ES-I3 (cell line): Measurements from ENCODE around the gene DSP.

Experiments used
- H3K36me3 ChIP-seq: 2 replicates; pipeline ENCODE4 v1.6.1; 2013; ENCODE audit warnings: mild to moderate bottlenecking, low read length, control low read depth, moderate library complexity; ENCODE audit not compliant: insufficient read depth
- H3K4me1 ChIP-seq: 2 replicates; pipeline ENCODE4 v1.6.1; 2013; ENCODE audit warnings: mild to moderate bottlenecking, control low read depth, low read length; ENCODE audit not compliant: insufficient read depth
- H3K9ac ChIP-seq: 2 replicates; pipeline ENCODE4 v1.6.1; 2013; ENCODE audit warnings: low read depth, mild to moderate bottlenecking, low read length, moderate library complexity
- H3K9me3 ChIP-seq: 2 replicates; pipeline ENCODE4 v1.6.1; 2013; ENCODE audit warnings: mild to moderate bottlenecking, low read length, moderate library complexity; ENCODE audit not compliant: control insufficient read depth, insufficient read depth

Gene DSP, protein sequence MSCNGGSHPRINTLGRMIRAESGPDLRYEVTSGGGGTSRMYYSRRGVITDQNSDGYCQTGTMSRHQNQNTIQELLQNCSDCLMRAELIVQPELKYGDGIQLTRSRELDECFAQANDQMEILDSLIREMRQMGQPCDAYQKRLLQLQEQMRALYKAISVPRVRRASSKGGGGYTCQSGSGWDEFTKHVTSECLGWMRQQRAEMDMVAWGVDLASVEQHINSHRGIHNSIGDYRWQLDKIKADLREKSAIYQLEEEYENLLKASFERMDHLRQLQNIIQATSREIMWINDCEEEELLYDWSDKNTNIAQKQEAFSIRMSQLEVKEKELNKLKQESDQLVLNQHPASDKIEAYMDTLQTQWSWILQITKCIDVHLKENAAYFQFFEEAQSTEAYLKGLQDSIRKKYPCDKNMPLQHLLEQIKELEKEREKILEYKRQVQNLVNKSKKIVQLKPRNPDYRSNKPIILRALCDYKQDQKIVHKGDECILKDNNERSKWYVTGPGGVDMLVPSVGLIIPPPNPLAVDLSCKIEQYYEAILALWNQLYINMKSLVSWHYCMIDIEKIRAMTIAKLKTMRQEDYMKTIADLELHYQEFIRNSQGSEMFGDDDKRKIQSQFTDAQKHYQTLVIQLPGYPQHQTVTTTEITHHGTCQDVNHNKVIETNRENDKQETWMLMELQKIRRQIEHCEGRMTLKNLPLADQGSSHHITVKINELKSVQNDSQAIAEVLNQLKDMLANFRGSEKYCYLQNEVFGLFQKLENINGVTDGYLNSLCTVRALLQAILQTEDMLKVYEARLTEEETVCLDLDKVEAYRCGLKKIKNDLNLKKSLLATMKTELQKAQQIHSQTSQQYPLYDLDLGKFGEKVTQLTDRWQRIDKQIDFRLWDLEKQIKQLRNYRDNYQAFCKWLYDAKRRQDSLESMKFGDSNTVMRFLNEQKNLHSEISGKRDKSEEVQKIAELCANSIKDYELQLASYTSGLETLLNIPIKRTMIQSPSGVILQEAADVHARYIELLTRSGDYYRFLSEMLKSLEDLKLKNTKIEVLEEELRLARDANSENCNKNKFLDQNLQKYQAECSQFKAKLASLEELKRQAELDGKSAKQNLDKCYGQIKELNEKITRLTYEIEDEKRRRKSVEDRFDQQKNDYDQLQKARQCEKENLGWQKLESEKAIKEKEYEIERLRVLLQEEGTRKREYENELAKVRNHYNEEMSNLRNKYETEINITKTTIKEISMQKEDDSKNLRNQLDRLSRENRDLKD (N-terminal part only)

DNA sequence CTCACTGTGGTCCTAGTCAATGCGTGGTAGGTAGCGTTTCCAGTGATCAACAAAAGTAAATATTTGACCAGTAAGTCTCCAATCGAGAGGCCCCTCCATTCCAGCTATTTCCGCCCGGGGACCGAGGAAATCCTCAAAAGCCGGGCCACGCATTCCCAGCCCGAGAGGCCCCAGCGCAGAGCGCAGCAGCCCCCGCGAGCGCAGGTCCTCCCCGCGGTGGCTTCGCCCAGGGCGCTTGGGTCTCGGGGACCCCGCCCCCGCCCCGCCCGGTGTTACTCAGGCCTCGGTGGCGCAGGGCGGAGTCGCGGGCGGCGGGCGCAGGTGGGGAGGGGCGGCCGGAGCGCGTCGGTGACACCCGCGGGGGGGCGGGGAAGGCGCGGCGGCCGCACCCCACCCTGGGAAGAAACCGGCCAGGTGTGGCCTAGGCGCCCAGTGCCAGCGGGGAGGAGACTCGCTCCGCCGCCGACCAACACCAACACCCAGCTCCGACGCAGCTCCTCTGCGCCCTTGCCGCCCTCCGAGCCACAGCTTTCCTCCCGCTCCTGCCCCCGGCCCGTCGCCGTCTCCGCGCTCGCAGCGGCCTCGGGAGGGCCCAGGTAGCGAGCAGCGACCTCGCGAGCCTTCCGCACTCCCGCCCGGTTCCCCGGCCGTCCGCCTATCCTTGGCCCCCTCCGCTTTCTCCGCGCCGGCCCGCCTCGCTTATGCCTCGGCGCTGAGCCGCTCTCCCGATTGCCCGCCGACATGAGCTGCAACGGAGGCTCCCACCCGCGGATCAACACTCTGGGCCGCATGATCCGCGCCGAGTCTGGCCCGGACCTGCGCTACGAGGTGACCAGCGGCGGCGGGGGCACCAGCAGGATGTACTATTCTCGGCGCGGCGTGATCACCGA, at the start of gene DSP:
Gene DSP (plus strand): TSS at position 497 of the 890 bp plus-strand sequence. CDS start 245 bp downstream, at position 742.
- Histone ChIP-seq H3K36me3 (no peaks in the 10 kb centered on the region), H3K9me3 (no peaks in the 10 kb centered on the region), H3K9ac (peak within 1 kb of the TSS; percentile 91), H3K4me1 (peaks cover 13% of the 10 kb centered on the region)

DNA sequence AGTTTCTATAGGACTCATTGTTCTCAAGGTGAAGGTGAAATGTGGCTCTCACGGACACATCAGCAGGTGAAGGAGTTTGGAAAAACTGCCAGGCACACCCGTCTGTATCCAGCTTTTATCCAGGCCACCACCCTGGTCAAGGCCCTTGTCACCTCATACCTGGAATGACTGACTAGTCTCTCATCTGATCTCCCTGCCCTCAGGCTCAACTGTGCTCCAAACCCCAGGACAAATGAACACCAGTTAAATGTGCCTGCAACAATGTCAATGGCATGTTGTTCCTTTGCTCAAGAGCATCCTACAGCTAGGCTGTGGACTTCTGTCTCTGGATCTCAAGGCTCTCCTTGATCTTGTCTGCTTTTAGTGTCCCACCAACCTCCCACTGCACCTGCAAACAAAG, 47.6 kb upstream of the DSP start:
- Histone ChIP-seq H3K4me1 (no peaks in the 10 kb centered on the region), H3K36me3 (no peaks in the 10 kb centered on the region), H3K9me3 (no peaks in the 10 kb centered on the region), H3K9ac (no peak overlapping the region)

DNA sequence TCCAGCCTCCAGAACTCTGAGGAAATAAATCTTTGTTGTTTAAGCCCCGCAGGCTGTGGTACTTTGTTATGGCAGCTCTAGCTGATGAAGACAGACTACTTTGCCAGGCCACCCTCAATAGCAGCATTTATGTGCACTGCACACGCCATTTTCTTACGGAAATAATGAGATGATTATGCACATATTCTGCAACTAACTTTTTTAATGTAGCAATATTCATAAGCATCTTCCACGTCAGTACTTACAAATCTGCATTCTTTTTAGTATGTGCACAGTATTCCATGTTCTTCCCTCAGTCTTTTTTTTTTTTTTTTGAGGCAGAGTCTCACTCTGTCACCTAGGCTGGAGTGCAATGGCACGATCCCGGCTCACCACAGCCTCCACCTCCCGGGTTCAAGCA, 46.8 kb upstream of the DSP start:
- Histone ChIP-seq H3K4me1 (no peaks in the 10 kb centered on the region), H3K9me3 (no peaks in the 10 kb centered on the region), H3K9ac (no peak overlapping the region), H3K36me3 (no peaks in the 10 kb centered on the region)

DNA sequence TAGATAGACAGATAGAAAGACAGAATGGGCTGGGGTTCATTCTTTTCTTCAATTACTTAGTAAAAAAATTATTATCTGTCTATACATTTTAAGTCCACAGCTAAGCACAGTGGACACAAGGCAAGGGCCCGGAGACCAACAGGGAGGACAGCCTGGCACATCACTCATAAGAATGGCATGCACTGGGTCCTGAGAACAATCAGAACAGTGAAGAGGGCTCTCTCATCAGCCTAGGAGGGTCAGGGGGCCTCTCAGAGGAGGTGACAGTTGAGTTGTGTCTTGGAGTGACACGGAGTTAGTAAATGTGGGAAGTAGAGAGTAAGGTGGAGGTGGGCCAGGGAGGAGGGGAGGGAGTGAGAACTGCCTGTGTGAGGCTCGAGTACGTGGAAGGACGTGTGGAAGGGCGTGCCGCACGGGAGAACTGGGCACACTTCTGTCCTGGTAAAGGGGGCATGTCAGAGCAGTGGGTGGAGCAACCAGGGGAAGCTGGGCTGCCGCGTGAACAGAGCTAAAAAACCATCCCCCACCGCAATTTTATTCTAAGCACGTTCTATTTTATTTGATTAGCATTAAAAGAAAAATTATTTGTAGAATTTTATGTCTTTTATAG, 45.1 kb upstream of the DSP start:
- H3K9me3 ChIP-seq, result no peaks in the 10 kb centered on the region
- H3K36me3 ChIP-seq, result no peaks in the 10 kb centered on the region
- no peaks in the 10 kb centered on the region for H3K4me1 ChIP-seq
- H3K9ac ChIP-seq, result no peak overlapping the region

DNA sequence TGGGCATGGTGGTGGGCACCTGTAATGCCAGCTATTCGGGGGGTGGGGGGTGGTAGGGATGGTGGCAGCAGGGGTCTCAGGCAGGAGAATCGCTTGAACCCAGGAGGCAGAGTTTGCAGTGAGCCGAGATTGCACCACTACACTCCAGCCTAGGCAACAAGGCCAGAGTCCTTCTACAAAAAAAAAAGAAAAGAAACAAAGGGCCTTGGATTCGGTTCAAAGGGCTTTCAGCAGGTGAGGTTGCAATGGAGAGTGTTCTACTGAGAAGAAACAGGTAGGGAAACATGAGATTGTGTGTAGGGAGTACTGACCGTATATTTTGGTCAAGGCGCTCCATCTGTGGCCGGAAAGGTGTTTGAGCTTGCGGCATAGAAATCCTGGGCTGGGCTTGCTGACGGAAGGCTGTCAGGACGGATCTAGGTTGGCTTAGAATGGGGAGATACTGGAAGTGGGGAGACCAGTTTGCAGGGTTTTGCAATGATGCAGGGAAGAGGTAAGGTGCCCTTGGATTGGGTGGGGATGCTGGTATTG, 40.7 kb upstream of the DSP start:
- peaks cover 21% of the 10 kb centered on the region for H3K4me1 ChIP-seq
- H3K9ac ChIP-seq, result no peak overlapping the region
- no peaks in the 10 kb centered on the region for H3K36me3 ChIP-seq
- no peaks in the 10 kb centered on the region for H3K9me3 ChIP-seq

DNA sequence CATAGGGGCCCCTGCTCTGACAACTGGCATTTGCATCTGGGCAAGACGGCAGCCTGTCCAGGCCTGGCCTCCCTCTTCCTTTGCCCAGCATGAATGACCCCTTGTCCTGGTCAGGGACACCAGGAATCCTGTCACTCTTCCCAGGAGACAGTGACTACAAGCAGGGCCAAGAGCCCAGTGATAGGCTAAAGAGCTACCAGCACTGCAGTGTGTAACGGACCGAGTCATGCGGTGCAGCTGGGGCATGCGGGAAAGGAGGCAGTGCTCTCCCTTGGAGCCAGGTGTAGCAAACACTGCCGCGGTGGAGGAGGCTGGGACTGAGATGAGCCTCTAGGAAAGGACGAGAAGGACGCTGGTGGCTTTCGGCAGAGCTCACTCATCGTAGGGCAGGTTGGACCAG, 38.7 kb upstream of the DSP start:
- no peak overlapping the region for H3K9ac ChIP-seq
- no peaks in the 10 kb centered on the region for H3K9me3 ChIP-seq
- H3K4me1 ChIP-seq, result peaks cover 30% of the 10 kb centered on the region
- no peaks in the 10 kb centered on the region for H3K36me3 ChIP-seq

DNA sequence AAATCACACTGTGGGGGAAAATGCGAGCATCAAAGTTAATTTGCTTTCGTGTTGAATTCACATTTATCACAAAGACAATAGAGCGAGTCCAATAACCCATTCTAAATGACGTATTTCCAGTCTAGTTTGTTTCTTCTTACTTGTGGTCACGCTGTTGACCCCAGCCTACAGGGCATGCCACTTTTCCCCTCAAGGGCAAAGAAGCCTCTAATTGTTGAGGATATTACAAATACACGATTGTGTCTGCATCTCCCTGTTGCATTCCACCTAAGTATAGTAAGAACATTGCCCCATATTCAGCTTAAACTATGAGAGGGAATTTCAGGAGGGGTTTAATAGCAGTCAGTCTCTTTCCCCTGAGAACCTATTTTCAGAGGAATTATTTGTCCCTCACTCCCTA, 37.4 kb upstream of the DSP start:
- Histone ChIP-seq H3K36me3 (no peaks in the 10 kb centered on the region), H3K9me3 (no peaks in the 10 kb centered on the region), H3K4me1 (peaks cover 30% of the 10 kb centered on the region), H3K9ac (no peak overlapping the region)

DNA sequence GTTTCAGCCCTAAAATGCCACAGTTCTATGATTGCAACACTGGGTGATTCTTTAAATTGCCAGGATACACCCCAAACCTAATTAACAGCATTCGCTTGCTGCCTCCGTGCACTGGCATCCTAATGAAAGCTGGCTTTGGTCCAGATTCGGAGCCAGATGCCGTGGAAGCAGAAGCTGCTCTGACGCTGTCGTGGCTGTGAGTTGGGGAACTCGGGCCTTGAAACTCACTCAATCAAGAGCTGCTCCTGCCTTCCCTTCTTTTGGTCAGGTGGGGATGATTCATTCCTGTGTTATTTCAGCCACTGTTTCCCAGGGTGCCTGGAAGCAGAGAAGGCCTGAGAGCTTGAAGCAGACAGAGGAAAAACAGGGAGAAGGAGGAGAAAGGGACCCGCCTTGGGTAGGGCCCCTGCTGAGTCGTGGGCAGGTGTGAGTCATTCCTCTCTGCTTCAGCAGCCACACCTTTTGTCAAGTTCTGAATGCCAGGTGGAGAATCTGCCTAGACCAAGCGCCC, 36.2 kb upstream of the DSP start:
- H3K4me1 ChIP-seq, result peaks cover 30% of the 10 kb centered on the region
- H3K36me3 ChIP-seq, result no peaks in the 10 kb centered on the region
- 0 out of 2 replicates have a peak overlapping the region, but pooled peaks have one; percentile 2 for H3K9ac ChIP-seq
- H3K9me3 ChIP-seq, result no peaks in the 10 kb centered on the region

DNA sequence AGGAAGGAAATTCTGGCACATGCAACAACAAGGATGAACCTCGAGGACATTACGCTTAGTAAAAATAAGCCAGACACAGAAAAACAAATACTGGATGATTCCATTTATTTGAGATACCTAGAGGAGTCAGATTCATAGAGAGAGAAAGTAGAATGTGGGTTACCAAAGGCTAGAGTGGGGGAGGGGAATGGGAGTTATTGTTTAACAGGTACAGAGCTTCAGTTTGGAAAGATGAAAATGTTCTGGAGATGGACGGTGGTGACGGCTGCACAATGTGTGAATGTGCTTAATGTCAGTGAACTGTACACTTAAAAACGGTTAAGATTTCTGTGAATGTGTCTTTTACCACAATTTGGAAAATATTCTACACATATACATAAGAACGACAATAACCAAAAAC, 33.9 kb upstream of the DSP start:
- Histone ChIP-seq H3K9me3 (no peaks in the 10 kb centered on the region), H3K4me1 (peaks cover 27% of the 10 kb centered on the region), H3K9ac (no peak overlapping the region), H3K36me3 (no peaks in the 10 kb centered on the region)

DNA sequence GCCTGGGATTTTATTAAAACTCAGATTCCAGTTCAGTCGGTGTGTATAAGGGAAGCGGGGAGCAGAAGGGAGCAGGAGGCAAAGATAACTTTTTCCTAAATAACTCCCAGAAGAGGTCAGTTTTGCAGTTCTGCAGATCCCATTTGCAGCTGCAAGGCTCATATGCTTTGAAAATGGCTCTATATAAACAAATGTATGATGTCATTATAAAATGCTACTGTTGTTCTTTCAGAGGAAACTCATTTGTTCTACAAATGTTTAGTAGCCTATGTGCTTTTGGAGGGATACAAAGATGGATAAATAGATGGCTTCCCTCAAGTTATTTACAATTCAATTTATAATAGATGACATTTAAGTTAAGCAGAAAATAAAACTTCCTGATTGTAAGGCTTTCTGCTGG, 29.2 kb upstream of the DSP start:
- H3K4me1 ChIP-seq, result no peaks in the 10 kb centered on the region
- no peaks in the 10 kb centered on the region for H3K36me3 ChIP-seq
- no peak overlapping the region for H3K9ac ChIP-seq
- H3K9me3 ChIP-seq, result no peaks in the 10 kb centered on the region

DNA sequence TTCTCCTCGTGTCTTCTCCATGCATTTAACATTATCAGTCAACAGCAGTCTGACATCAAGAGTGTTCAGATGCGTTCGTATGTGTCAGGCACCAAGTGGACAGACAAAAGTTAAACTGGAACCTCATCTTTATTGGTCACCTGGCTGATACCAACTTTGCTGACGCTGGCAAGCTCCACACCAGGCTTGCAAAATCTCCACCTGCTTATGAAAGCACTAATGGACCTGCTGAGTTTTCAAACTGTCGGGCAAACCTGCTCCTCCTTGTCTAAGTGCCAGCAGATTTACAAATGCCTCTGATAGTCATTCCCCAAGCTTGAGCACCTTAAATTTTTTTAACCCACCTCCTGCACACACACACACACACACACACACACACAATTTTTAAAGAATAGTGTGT, 27.9 kb upstream of the DSP start:
- Histone ChIP-seq H3K4me1 (no peaks in the 10 kb centered on the region), H3K9ac (no peak overlapping the region), H3K9me3 (no peaks in the 10 kb centered on the region), H3K36me3 (no peaks in the 10 kb centered on the region)

DNA sequence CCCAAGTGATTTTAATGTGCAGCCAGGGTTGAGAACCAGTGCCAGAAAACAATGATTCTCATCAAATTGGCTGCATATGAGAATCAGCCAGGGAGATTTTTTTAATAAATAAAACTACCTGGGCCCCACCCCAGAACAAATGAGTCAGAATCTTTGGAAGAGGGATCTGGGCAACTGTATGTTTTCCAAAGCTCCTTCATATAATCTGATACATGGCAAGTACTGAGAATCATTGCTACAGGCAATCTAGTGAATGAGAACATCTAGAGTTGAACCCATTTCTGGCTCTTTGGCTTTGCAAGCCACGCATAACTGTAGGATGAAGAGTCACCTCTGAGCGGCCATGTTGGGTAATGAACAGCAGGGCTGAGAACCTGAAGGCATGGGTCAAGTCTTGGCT, 26.1 kb upstream of the DSP start:
- Histone ChIP-seq H3K9me3 (no peaks in the 10 kb centered on the region), H3K9ac (no peak overlapping the region)

DNA sequence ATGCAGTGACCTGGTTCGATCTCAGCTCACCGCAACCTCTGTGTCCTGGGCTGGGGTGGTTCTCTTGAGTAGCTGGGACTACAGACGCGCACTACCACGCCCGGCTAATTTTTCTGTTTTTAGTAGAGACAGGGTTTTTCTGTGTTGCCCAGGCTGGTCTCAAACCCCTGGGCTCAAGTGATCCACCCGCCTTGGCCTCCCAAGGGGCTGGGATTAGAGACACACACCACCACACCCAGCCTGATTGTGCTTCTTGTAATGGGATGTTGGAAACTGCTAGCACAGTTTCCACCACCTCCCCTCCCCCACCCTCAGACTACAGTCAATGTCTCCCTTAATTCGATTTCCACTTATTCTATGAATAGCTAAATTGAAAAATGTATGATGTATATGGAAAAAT, 22.6 kb upstream of the DSP start:
- Histone ChIP-seq H3K9me3 (no peaks in the 10 kb centered on the region), H3K4me1 (no peaks in the 10 kb centered on the region), H3K36me3 (no peaks in the 10 kb centered on the region), H3K9ac (no peak overlapping the region)

More for the DNA sequence above, 26.1 kb upstream of the DSP start:
- no peaks in the 10 kb centered on the region for H3K36me3 ChIP-seq
- H3K4me1 ChIP-seq, result no peaks in the 10 kb centered on the region
